Stimulated activated CD8-positive, alpha-beta memory T cell treated with anti-CD3 and anti-CD28 coated beads, Interleukin-4, amount 100 ng/mL, for 1 hour (primary cell): ENCODE results near the gene SPIRE1.
"Not testable (repeated sequence)": the region's sequence is repeated elsewhere in the genome, so short reads cannot be mapped to it uniquely, and the experiment has no call there.

Experiments
- DNase-seq, 2 donors: peaks; one replicate each; pipeline ENCODE4 v3.0.0-alpha.2; 2020; ENCODE audit warnings: low read depth in 2 of 2, low spot score in 1 of 2

Gene SPIRE1

DNA sequence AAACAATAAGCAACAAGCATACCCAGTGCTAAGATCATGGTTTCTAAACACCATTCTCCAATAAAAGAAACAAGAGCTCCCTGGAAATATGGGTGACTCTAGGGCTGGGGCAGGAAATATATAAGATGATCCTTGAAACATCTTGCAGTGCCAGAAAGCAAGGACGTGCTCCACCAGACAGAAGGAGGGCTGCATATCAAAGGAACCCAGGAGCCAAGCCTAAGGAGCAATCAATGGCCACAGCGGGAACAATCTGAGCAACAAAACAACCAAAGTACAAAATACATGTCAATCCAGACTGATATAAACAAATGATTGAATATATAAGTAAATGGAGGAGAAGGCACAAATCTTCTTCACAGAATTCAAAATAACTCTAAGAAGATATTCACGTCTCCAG, 10.1 kb downstream of the SPIRE1 start:
- no peak for DNase-seq

DNA sequence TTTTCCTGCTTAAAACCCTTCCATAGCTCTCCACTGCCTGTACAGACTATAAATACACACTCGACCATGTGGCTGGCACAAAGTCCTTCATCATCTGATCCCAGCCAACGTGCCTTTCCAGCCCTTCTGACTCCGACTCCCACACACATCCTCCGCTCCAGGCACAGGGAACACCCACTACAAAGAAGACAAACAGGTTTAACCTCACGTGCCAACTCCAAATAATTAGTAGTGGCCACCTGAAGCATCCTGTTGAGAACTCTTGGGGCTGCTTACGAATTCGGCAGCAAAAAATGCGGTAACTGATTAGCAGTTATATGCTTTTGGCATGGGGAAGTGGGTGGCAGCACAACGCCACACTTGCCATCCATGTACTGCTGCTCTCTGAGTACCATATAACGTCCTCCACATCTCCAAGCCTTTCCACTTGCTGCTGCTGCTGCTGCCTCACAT, 12.1 kb downstream of the SPIRE1 start:
- DNase-seq: no peak

- no peak for DNase-seq
Measured at GRCh38 chr18:12645254-12645653, 12.7 kb downstream of the SPIRE1 start.

DNA sequence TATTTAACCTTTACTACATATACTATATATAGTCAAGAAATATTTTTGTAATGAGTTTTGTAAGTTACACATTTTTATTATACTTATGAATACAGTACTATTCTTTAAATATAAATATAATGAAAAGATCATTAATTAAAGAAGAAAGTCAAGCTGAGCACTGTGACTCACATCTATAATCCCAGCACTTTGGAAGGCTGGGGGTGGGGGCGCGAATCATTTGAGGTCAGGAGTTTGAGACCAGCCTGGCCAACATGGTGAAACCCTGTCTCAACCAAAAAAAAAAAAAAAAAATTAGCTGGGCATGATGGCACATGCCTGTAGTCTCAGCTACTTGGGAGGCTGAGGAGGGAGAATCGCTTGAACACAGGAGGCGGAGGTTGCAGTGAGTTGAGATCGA, 14.2 kb downstream of the SPIRE1 start:
- not testable (repeated sequence) for DNase-seq

- DNase-seq: no peak
Measured at GRCh38 chr18:12640881-12641200, 17.1 kb downstream of the SPIRE1 start.

DNA sequence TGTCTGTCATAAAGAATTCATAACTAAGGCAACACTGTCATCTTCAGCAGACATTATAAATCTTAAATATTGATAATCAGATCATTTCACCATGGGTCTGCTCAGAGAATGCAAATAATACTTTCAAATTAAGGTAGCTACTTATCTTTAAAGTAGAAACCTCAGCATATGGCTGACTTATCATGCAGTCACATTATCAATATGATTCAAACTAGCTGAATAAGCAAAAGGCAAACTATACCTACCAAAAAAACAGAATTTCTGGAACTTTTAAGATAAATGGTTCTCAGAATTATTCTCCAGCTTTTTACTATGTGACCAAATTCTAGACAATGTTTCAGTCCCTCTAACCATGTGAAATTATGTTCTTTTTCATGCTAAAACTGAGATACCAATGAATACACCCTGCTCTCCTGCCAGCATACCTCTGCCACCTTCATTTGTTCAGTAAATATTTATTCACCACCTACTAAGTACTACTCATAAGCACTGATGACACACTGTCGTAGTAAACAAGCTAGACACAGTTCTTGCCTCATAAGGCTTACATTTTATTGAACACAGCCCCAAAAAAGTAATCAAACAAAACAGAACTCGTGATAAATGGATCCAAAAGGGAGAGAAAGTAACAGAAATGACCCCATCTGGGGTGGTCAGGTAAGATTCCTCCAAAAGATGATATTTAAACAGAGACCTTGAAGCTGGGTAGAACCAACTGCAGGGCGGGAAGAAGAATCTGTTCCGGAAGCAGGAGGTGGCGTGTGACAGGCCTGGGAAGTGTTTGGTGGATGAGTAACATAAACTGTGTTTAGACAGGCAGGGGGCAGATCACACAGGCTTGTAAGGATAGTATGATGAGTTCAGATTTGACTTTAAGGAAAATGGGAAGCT, 17.7 kb downstream of the SPIRE1 start:
- no peak for DNase-seq

- no peak for DNase-seq
Measured at GRCh38 chr18:12638644-12639124, 19.2 kb downstream of the SPIRE1 start.

DNA sequence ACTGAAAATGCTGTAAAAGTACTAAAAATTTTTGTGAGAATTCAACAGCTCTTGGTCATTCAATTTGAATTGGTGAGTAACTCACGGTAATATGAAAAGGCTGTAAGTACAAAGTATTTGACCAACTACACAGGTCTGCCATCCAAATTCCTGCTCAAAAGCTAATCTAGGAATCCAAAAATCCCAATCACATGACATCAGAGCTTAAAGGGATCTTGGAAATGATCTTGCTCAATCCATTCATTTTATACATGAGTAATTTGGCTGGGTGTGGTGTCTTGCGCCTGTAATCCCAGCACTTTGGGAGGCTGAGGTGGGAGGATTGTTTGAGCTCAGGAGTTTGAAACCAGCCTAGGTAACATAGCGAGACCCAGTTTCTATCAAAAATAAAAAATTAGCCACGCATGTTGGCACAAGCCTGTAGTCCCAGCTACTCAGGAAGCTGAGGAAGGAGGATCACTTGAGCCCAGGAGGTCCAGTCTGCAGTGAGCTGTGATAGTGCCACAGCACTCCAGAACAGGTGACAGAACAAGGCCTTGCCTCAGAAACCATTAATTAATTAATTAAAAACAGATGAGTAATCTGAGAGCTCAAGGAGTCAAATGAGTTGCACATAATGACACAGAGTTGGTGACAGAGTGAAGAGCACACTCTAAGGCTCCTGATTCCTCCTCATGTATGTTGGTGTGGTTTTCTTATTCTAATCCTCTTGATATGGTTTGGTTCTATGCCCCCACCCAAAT, 19.8 kb downstream of the SPIRE1 start:
- no peak for DNase-seq

GRCh38 chr18:12637393-12637792, 20.5 kb downstream of the SPIRE1 start:
- no peak for DNase-seq

- no peak for DNase-seq
Measured at GRCh38 chr18:12631831-12632477, 26.0 kb downstream of the SPIRE1 start.

- DNase-seq: no peak
Measured at GRCh38 chr18:12630136-12630535, 27.8 kb downstream of the SPIRE1 start.

- no peak for DNase-seq
Measured at GRCh38 chr18:12628706-12629702, 28.9 kb downstream of the SPIRE1 start.

GRCh38 chr18:12627199-12627598, 30.7 kb downstream of the SPIRE1 start:
- not testable (repeated sequence) for DNase-seq

DNA sequence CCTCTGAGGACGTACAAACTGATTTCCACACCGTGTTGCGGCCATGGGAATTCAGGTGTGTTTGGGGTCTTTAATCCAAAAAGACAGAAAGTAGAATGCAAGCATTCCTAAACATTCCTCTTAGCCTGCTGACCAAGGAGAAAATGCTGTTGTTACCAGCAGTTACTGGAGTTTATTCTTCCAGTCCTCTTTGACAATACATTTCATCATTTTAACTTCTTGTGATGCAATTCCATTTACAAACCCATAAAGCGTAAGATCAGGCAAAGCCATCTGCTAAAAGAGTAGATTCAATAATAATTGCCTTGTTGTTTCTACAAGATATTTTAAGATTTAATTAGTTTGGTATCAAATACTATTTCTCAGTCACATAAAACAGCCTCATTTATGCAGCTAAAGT, 32.7 kb downstream of the SPIRE1 start:
- no peak for DNase-seq

DNA sequence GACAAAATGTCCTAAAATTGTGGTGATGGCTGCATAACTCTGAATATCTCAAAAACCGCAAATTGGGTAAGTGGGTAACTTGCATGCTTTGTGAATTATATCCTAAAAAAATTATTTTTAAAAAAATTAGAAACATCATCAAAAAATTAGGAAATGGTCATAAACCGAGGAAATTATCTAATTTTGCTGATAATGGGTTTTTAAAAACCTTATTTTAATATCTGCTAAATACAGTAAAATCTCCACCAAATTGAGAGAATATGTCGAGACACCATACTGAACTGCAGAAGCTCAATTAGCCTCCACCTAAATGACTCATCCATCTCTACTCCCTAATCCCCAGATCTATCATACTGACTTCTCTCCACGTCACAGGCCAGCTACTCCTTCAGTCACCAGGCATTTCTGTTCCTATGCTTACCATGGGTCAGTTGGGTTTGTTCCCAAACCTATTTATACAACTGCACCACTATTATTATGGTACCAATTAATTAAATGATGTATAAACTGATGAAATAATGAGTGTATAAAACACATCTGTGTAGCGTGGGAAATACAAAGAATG, 36.1 kb downstream of the SPIRE1 start:
- no peak for DNase-seq

GRCh38 chr18:12615748-12616147, 42.2 kb downstream of the SPIRE1 start:
- no peak for DNase-seq

DNA sequence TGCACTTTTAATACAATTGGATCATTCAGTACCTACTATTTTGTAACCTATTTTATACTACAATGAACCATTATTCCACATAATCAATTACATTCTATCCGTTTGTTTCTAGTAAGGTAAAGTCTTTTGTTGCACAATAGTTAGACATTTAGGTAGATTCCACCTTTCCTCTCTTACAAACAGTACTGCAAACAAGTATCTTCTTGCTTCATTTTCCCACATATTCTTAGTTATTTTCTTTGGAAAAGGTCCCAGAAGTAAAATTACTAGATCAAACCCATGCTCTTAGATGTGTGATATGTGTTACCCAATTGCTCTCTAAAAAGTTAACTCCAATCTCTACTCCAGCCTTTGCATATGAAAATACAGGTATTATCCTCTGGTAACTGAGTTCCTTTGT, 49.6 kb downstream of the SPIRE1 start:
- no peak for DNase-seq

DNA sequence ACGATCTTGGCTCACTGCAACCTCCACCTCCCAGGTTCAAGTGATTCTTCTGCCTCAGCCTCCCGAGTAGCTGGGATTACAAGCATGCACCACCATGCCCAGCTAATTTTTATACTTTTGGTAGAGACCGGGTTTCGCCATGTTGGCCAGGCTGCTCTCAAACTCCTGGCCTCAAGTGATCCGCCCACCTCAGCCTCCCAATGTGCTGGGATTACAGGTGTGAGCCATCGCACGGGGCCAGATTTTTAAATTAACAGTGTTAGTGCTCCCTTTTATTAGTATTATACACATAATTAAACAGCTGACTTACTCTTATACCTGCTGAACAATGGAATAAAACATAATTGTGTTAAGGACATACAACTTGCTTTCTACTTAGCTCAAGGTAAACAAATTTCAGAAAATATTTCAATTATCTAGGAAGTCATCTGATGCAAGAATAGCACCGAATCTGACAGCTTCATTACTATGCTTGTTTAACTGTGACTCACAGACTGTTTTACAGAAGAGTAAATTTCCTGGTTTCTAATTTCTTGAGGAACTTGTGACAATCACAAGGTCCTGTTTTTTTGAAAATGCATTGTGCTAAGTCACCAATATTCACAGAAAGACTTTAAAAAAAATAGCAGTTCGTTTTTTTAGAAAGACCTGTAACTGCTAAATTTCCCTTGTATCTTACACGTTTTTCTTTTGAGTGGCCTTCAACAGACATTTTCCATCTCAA, 51.2 kb downstream of the SPIRE1 start:
- no peak for DNase-seq

DNA sequence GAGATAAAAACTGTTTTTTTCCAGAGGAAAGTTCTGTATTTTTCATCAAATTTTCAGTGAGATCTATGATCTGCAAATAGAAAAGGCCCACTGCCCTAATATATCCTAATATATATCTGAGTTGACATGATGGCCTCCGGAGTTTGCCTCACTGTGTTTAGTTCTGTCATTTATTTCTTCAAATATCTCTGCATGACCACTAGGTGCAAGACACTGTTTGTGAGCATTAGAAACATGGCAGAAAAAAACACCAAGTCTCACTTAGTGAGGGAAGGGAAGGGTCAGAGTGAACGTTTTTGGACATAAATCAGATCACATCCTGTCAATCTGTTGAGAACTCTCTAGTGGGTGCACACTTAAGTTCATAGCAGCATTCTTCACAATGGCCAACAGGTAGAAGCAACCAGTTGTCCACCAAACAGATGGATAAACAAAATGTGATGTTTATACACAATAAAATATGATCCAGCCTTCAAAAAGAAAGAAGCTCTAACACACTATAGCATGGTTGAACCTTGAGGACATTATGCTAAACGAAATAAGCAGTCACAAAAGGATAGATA, 53.4 kb downstream of the SPIRE1 start:
- DNase-seq: no peak
